Transverse colon (tissue), 4 donors: ENCODE measurements around the gene CDKAL1.

Source experiments
- CTCF ChIP-seq, 5 experiments: fragments of 200-600 bp in 3 of 5; fragments of 450-650 bp in 2 of 5; sonication (generic) in 3 of 5; IDR thresholded peaks; 1 replicate in 2 of 5; 2 replicates in 3 of 5; pipeline ENCODE4 v1.5.1; 2016 to 2017; ENCODE audit warnings: antibody characterized with exemption in 5 of 5, inconsistent platforms in 3 of 5, mild to moderate bottlenecking in 2 of 5, moderate library complexity in 1 of 5
- EP300 ChIP-seq: sonication (generic); formaldehyde crosslinking; IDR thresholded peaks from one replicate; pipeline ENCODE4 v1.6.1; 2017; ENCODE audit warnings: antibody characterized with exemption, low read depth
- POLR2A ChIP-seq: fragments of 450-650 bp; IDR thresholded peaks from one replicate; pipeline ENCODE4 v1.6.1; 2016; ENCODE audit warnings: antibody characterized with exemption, mild to moderate bottlenecking, moderate library complexity
- POLR2AphosphoS5 ChIP-seq, 3 donors: sonication (generic); formaldehyde crosslinking; IDR thresholded peaks; one replicate each; pipeline ENCODE4 v1.6.1; 2016; ENCODE audit warnings: antibody characterized with exemption in 3 of 3

- no peak for TF ChIP-seq CTCF (IDR thresholded peaks at IDR 0.05)
- no peak for TF ChIP-seq POLR2A
- no peak for TF ChIP-seq EP300
- TF ChIP-seq POLR2AphosphoS5 (IDR thresholded peaks at IDR 0.05): no peak
Measured at GRCh38 chr6:21078497-21078896, 544.2 kb downstream of the CDKAL1 start.
